ENCODE results near the gene KLF11. TPM values are rescaled to one million over a fixed set of nuclear protein-coding genes. Genes with fewer than 3 reads are reported as not detected.

KLF11 gene
- total RNA-seq, 1 experiment from 2014 or later = 10.9 TPM

DNA sequence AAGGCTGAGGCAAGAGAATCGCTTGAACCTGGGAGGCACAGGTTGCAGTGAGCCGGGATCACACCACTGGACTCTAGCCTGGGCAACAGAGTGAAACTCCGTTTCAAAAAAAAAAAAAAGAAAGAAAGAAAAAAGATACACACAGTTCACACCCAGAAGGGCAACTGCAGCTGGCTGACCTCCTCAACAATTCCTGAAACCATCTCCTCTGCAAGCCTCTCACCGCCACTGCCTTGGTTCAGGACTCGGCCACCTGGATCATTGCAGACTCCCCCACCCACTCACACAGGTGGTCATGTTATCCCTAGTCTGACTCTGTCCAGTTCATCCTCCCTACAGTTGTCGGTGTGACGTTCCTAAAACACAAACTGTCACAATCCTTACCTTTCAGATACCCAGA lies 34.7 kb downstream of the KLF11 start:
- no peak for DNase-seq
- H3K79me2 ChIP-seq (ENCODE audit: low read depth) = no peaks in the 10 kb centered on the region
- no peak for TF ChIP-seq EZH2 (IDR thresholded peaks at IDR 0.05; ENCODE audit: low read depth)
- TF ChIP-seq, protein P1, sequence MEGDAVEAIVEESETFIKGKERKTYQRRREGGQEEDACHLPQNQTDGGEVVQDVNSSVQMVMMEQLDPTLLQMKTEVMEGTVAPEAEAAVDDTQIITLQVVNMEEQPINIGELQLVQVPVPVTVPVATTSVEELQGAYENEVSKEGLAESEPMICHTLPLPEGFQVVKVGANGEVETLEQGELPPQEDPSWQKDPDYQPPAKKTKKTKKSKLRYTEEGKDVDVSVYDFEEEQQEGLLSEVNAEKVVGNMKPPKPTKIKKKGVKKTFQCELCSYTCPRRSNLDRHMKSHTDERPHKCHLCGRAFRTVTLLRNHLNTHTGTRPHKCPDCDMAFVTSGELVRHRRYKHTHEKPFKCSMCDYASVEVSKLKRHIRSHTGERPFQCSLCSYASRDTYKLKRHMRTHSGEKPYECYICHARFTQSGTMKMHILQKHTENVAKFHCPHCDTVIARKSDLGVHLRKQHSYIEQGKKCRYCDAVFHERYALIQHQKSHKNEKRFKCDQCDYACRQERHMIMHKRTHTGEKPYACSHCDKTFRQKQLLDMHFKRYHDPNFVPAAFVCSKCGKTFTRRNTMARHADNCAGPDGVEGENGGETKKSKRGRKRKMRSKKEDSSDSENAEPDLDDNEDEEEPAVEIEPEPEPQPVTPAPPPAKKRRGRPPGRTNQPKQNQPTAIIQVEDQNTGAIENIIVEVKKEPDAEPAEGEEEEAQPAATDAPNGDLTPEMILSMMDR (conservative IDR thresholded peaks at IDR 0.05) = no peak
- H3K9me3 ChIP-seq (ENCODE audit: insufficient read depth, low read depth) = no peaks in the 10 kb centered on the region
- H3K27ac ChIP-seq = no peak overlapping the region
- no peaks in the 10 kb centered on the region for H3K9me2 ChIP-seq (ENCODE audit: insufficient read depth)
- H3K36me3 ChIP-seq (ENCODE audit: low read depth) = no peaks in the 10 kb centered on the region
- ChIA-PET POLR2A (ENCODE audit: unreplicated experiment) (no interaction called here), CTCF (no interaction called here)
- no peak overlapping the region for H3K4me3 ChIP-seq
- H2AFZ ChIP-seq = no peak overlapping the region
- peaks cover 31% of the 10 kb centered on the region for H3K27me3 ChIP-seq (ENCODE audit: insufficient read depth, low read depth)
- intact Hi-C loops (cut with micrococcal nuclease; ENCODE audit: unreplicated experiment) = no loop called here
- BruUV-seq (replicated peaks) = no TSS peak
- no peak overlapping the region for H3K4me2 ChIP-seq
- H4K20me1 ChIP-seq (ENCODE audit: insufficient read depth) = no peaks in the 10 kb centered on the region
- peaks cover 17% of the 10 kb centered on the region for H3F3A ChIP-seq (ENCODE audit: insufficient read depth, low read depth)
- peaks cover 5% of the 10 kb centered on the region; the same call in 1 of the 2 replicates for H3K4me1 ChIP-seq (replicated peaks; ENCODE audit: insufficient read depth)

DNA sequence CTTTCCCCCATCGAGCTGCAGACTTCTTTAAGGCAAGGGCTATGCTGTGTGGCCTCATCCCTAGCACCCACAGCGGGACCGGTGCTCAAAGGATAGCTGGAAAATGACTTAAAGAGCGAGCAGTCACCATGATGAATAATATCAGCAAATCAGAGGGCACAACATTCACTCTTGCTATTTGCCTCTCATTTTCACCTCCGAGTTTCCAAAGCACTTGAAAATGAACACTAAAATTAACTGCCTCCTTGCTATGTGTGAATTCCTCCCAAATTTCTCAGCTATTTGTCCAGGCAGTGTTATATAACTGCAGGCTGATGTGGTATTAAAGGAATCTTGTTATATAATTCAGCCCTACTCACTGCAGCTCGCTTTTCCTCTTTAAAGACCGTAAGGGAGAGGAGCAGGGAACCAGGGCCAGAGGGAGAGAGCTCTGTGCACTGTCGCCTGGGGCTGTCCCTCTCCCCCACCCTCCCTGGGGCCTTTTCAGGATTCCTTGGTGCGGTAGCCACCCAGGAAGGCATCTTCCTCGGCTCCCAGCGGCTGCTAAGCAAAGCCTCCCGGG lies 35.4 kb downstream of the KLF11 start:
- Histone ChIP-seq H2AFZ (peak overlapping the region; percentile 57; the same call in 1 of the 2 replicates), H3K4me3 (peak overlapping the region; percentile 57; the same call in 1 of the 2 replicates), H3K27me3 (ENCODE audit: insufficient read depth, low read depth) (peaks cover 39% of the 10 kb centered on the region), H3K36me3 (ENCODE audit: low read depth) (no peaks in the 10 kb centered on the region), H3K4me2 (peak overlapping the region; percentile 85), H3F3A (ENCODE audit: insufficient read depth, low read depth) (peaks cover 17% of the 10 kb centered on the region), H3K27ac (no peak overlapping the region), H3K9me2 (ENCODE audit: insufficient read depth) (no peaks in the 10 kb centered on the region), H3K4me1 (replicated peaks; ENCODE audit: insufficient read depth) (peaks cover 5% of the 10 kb centered on the region; the same call in 1 of the 2 replicates), H4K20me1 (ENCODE audit: insufficient read depth) (no peaks in the 10 kb centered on the region), H3K9me3 (ENCODE audit: insufficient read depth, low read depth) (no peaks in the 10 kb centered on the region), H3K79me2 (ENCODE audit: low read depth) (no peaks in the 10 kb centered on the region)
- POLR2A ChIA-PET (ENCODE audit: unreplicated experiment) = no interaction called here
- intact Hi-C loops (cut with micrococcal nuclease; ENCODE audit: unreplicated experiment) = no loop called here
- CTCF ChIA-PET = no interaction called here
- TF ChIP-seq, protein P1 (conservative IDR thresholded peaks at IDR 0.05) = no peak
- TF ChIP-seq EZH2 (IDR thresholded peaks at IDR 0.05; ENCODE audit: low read depth) = no peak
- peak in 1 of 2 experiments; percentile 16 for DNase-seq
- no TSS peak for BruUV-seq (replicated peaks)

DNA sequence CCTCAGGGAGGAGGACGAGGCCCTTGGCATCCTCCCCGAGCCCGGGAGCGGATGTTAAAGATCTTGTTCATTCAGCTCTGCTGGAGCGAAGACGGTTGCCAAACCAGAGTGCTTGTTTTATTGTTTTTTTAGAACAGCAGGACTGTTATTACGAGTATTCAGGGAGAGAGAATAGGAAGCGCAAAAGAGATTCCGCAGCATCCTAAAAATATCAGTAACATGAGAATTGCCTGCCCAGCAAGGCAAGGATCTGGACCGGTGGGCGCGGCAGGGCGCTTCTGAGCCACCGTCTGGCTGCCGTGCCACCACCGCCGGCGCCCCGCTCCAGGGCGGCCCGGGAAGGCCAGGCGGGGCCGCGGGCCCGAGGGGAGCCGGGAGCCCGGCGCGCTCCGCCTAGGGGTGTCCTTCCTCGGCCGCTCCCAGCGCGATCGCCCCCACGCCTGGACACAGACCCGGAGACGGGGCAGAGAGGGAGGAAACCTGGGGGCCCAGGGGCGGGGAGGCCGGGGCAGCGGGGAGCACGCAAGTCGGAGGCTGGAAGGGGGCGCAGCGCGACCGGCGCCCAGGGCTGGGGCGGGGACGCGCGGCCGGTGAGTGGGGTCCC lies 36.0 kb downstream of the KLF11 start:
- no peaks in the 10 kb centered on the region for H4K20me1 ChIP-seq (ENCODE audit: insufficient read depth)
- H3F3A ChIP-seq (ENCODE audit: insufficient read depth, low read depth) = peaks cover 17% of the 10 kb centered on the region
- peak; percentile 38 to 40 for DNase-seq
- 0 out of 2 replicates have a peak, but pooled peaks cover 5% of the 10 kb centered on the region for H3K4me1 ChIP-seq (replicated peaks; ENCODE audit: insufficient read depth)
- ChIA-PET POLR2A (ENCODE audit: unreplicated experiment) (no interaction called here), CTCF (no interaction called here)
- no peaks in the 10 kb centered on the region for H3K36me3 ChIP-seq (ENCODE audit: low read depth)
- no peaks in the 10 kb centered on the region for H3K9me2 ChIP-seq (ENCODE audit: insufficient read depth)
- no peaks in the 10 kb centered on the region for H3K9me3 ChIP-seq (ENCODE audit: insufficient read depth, low read depth)
- H3K27ac ChIP-seq = no peak overlapping the region
- no peaks in the 10 kb centered on the region for H3K79me2 ChIP-seq (ENCODE audit: low read depth)
- intact Hi-C loops (cut with micrococcal nuclease; ENCODE audit: unreplicated experiment) = no loop called here
- peak overlapping the region; percentile 85 for H3K4me2 ChIP-seq
- peak overlapping the region; percentile 57; the same call in 1 of the 2 replicates for H3K4me3 ChIP-seq
- peaks cover 45% of the 10 kb centered on the region for H3K27me3 ChIP-seq (ENCODE audit: insufficient read depth, low read depth)
- H2AFZ ChIP-seq = peak overlapping the region; percentile 57; the same call in 1 of the 2 replicates
- BruUV-seq (replicated peaks) = no TSS peak
- TF ChIP-seq, protein P1 (conservative IDR thresholded peaks at IDR 0.05) = no peak
- peak; percentile 98 for TF ChIP-seq EZH2 (IDR thresholded peaks at IDR 0.05; ENCODE audit: low read depth)

Measured in PC-9 (cell line).